ENCODE data around the gene OXGR1. TPM values are rescaled to one million over a fixed set of nuclear protein-coding genes. Genes with fewer than 3 reads are reported as not detected.
A peak's percentile ranks its signal among the peaks of the same experiment; 100 is the strongest.
"Not testable (repeated sequence)": the region's sequence is repeated elsewhere in the genome, so short reads cannot be mapped to it uniquely, and the experiment has no call there.

Gene OXGR1
- not detected for total RNA-seq

GRCh38 chr13:96994017-96994857 is at the start of gene OXGR1:
Gene OXGR1 (minus strand): TSS chr13:96994476. CDS start chr13:96987759, 6,717 bp downstream.
- Mint-ChIP-seq H3K27me3 (peaks cover 34% of the 10 kb centered on the region), H3K9me3 (no peaks in the 10 kb centered on the region), H3K36me3 (ENCODE audit: low read depth) (no peaks in the 10 kb centered on the region), H3K27ac (no peak within 1 kb of the TSS), H3K4me3 (no peak within 1 kb of the TSS), H3K4me1 (no peaks in the 10 kb centered on the region)
- ChIA-PET POLR2A (no interaction called here), CTCF (no interaction called here)
- no peak for DNase-seq

- H3K36me3 Mint-ChIP-seq (ENCODE audit: low read depth) = no peaks in the 10 kb centered on the region
These were observed 49.0 kb upstream of the OXGR1 start for GRCh38 chr13:97043302-97043701.

GRCh38 chr13:97030705-97031452 is 36.6 kb upstream of the OXGR1 start:
- DNase-seq = no peak
- POLR2A ChIA-PET = no interaction called here
- no peaks in the 10 kb centered on the region for H3K36me3 Mint-ChIP-seq (ENCODE audit: low read depth)
- H3K27me3 Mint-ChIP-seq = peaks cover 13% of the 10 kb centered on the region
- H3K27ac Mint-ChIP-seq = no peak overlapping the region
- no peak overlapping the region for H3K4me3 Mint-ChIP-seq
- no peaks in the 10 kb centered on the region for H3K9me3 Mint-ChIP-seq
- CTCF ChIA-PET = no interaction called here
- no peaks in the 10 kb centered on the region for H3K4me1 Mint-ChIP-seq

More at GRCh38 chr13:97043302-97043701, 49.0 kb upstream of the OXGR1 start:
- no peak for DNase-seq
- no peaks in the 10 kb centered on the region for H3K4me1 Mint-ChIP-seq
- CTCF ChIA-PET = no interaction called here
- peaks cover 3% of the 10 kb centered on the region for H3K27me3 Mint-ChIP-seq
- no peak overlapping the region for H3K4me3 Mint-ChIP-seq
- no peak overlapping the region for H3K27ac Mint-ChIP-seq
- H3K9me3 Mint-ChIP-seq = no peaks in the 10 kb centered on the region
- POLR2A ChIA-PET = no interaction called here

- CTCF ChIA-PET = interaction anchor here (0.6 to 1.0 kb wide), 2 partner anchors 10 to 33 kb away, joined by 3 read pairs; no protein-coding TSS in a partner anchor
- Mint-ChIP-seq H3K9me3 (no peaks in the 10 kb centered on the region), H3K4me3 (no peak overlapping the region)
These were observed 34.4 kb upstream of the OXGR1 start for GRCh38 chr13:97028441-97029299.

DNA sequence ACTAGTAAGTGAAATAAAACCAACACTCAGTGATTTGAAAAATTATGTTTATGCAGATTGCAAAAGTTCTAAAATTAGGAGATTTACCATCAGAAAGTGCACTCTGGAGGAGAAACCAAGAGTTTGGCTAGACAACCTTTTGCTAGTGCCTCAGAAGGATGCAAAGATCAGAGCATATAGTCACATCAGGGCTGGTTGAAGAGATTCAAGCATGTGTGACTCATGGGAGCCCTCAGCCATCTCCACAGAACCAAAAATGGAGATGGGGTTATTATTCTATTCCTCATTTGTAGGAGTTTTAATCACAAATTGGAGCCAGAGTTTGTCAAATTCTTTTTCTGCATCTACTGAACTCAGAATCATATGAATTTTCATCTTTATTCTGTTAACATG is 32.9 kb upstream of the OXGR1 start:
- CTCF ChIA-PET = no interaction called here
- DNase-seq = no peak
- Mint-ChIP-seq H3K4me1 (no peaks in the 10 kb centered on the region), H3K27me3 (peaks cover 10% of the 10 kb centered on the region), H3K27ac (no peak overlapping the region), H3K9me3 (no peaks in the 10 kb centered on the region), H3K36me3 (ENCODE audit: low read depth) (no peaks in the 10 kb centered on the region), H3K4me3 (no peak overlapping the region)
- POLR2A ChIA-PET = no interaction called here

More at GRCh38 chr13:97028441-97029299, 34.4 kb upstream of the OXGR1 start:
- POLR2A ChIA-PET = no interaction called here
- peak; percentile 33 for DNase-seq
- Mint-ChIP-seq H3K36me3 (ENCODE audit: low read depth) (no peaks in the 10 kb centered on the region), H3K4me1 (no peaks in the 10 kb centered on the region), H3K27ac (no peak overlapping the region), H3K27me3 (peaks cover 10% of the 10 kb centered on the region)

- Mint-ChIP-seq H3K4me3 (no peak overlapping the region), H3K27me3 (peaks cover 12% of the 10 kb centered on the region), H3K36me3 (ENCODE audit: low read depth) (no peaks in the 10 kb centered on the region), H3K9me3 (no peaks in the 10 kb centered on the region), H3K4me1 (no peaks in the 10 kb centered on the region), H3K27ac (no peak overlapping the region)
- ChIA-PET CTCF (no interaction called here), POLR2A (no interaction called here)
- DNase-seq = no peak
These were observed 32.4 kb upstream of the OXGR1 start for GRCh38 chr13:97026531-97027161.

- H3K4me1 Mint-ChIP-seq; CTCF ChIA-PET; DNase-seq; H3K36me3 Mint-ChIP-seq (ENCODE audit: low read depth); H3K4me3 Mint-ChIP-seq; H3K27ac Mint-ChIP-seq; H3K9me3 Mint-ChIP-seq: not testable (repeated sequence)
- H3K27me3 Mint-ChIP-seq = peaks cover 23% of the 10 kb centered on the region
- POLR2A ChIA-PET = interaction anchor here (0.6 kb wide), 1 partner anchor 25 kb away, joined by 3 read pairs; no protein-coding TSS in a partner anchor
These were observed 29.5 kb upstream of the OXGR1 start for GRCh38 chr13:97023812-97024211.

- no peak for DNase-seq
- POLR2A ChIA-PET = no interaction called here
- CTCF ChIA-PET = no interaction called here
- Mint-ChIP-seq H3K4me1 (no peaks in the 10 kb centered on the region), H3K4me3 (no peak overlapping the region), H3K27ac (no peak overlapping the region), H3K36me3 (ENCODE audit: low read depth) (no peaks in the 10 kb centered on the region), H3K27me3 (peaks cover 24% of the 10 kb centered on the region), H3K9me3 (no peaks in the 10 kb centered on the region)
These were observed 28.8 kb upstream of the OXGR1 start for GRCh38 chr13:97023117-97023516.

DNA sequence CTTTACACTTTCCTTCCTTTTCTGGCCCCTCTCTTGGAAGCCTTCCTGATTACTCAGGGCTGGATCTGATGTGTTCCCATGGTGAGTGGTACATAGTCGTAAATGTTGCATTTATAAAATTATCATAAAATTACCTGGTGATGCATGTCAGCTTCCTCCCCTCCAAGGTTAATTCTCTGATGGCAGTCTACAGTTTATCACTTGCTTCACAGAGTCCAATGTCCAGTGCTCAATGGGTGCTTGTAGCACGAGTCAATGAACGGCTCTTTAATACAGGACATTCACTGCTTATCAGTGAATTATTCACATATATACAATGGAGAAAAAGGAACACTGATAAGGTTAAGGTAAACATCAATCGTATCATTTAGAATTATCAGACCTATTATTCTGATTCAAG is 27.0 kb upstream of the OXGR1 start:
- H3K36me3 Mint-ChIP-seq (ENCODE audit: low read depth) = no peaks in the 10 kb centered on the region
- CTCF ChIA-PET = no interaction called here
- no peaks in the 10 kb centered on the region for H3K4me1 Mint-ChIP-seq
- no peak overlapping the region for H3K4me3 Mint-ChIP-seq
- no peak overlapping the region for H3K27ac Mint-ChIP-seq
- H3K9me3 Mint-ChIP-seq = no peaks in the 10 kb centered on the region
- peaks cover 28% of the 10 kb centered on the region for H3K27me3 Mint-ChIP-seq
- no peak for DNase-seq
- POLR2A ChIA-PET = no interaction called here

DNA sequence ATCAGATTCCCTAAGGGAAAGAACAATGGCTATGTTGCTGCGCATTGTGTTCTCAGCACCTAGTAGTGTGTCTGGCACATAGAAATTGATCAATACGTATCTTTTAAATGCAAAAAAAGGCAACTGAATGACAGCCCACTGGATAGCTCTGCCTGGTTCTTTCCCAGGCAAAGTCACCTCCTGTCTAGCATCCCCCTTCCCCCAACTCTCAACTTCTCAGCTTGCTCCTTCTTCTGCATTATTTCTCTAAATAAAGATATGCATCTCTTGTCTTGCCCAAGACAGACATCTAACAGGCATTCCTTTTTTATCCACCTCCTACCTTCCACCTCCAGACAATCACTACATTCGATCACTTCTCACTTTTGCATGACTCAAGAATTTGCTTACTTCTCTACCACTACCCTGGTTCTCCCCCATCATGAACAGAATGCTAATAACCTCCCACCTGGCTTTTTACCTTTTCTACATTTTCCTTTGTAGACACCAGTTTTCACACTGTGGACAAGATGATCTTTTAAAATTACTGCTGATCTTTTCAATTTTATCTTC is 26.5 kb upstream of the OXGR1 start:
- ChIA-PET CTCF (no interaction called here), POLR2A (no interaction called here)
- Mint-ChIP-seq H3K36me3 (ENCODE audit: low read depth) (no peaks in the 10 kb centered on the region), H3K4me3 (no peak overlapping the region), H3K4me1 (peaks cover under 1% of the 10 kb centered on the region), H3K27me3 (peaks cover 27% of the 10 kb centered on the region), H3K27ac (no peak overlapping the region), H3K9me3 (no peaks in the 10 kb centered on the region)
- no peak for DNase-seq

GRCh38 chr13:97020194-97020593 is 25.9 kb upstream of the OXGR1 start:
- H3K27ac Mint-ChIP-seq = no peak overlapping the region
- H3K36me3 Mint-ChIP-seq (ENCODE audit: low read depth) = no peaks in the 10 kb centered on the region
- H3K9me3 Mint-ChIP-seq = no peaks in the 10 kb centered on the region
- no peak for DNase-seq
- ChIA-PET POLR2A (no interaction called here), CTCF (no interaction called here)
- H3K27me3 Mint-ChIP-seq = peaks cover 30% of the 10 kb centered on the region
- H3K4me1 Mint-ChIP-seq = peaks cover 4% of the 10 kb centered on the region
- no peak overlapping the region for H3K4me3 Mint-ChIP-seq

DNA sequence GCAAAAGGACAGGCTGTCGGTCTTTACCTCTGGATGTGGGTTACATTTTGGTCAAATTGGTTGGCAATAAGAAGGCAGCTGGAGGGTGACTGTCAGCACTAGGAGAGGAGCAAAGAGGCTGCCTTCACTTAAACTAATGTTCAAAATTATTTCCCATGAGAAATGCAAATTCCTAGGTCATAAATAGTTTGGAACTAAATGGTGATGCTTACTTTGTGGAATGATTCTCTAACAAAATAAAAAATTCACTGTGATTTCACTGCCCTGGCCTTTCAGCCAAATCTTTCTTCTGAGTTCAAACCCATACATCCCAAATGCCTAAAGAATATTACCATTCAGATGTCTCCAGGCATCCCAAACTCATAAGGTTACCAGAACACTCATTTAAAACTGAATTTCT is 25.0 kb upstream of the OXGR1 start:
- CTCF ChIA-PET = interaction anchor here (1.5 to 2.3 kb wide), 3 partner anchors 19 to 91 kb away, joined by 3 to 5 read pairs (median 5); no protein-coding TSS in a partner anchor

More for the DNA sequence above, 25.0 kb upstream of the OXGR1 start:
- Mint-ChIP-seq H3K4me1 (peaks cover 4% of the 10 kb centered on the region), H3K27me3 (peaks cover 32% of the 10 kb centered on the region), H3K9me3 (no peaks in the 10 kb centered on the region), H3K36me3 (ENCODE audit: low read depth) (no peaks in the 10 kb centered on the region), H3K27ac (no peak overlapping the region), H3K4me3 (no peak overlapping the region)
- DNase-seq = no peak
- POLR2A ChIA-PET = interaction anchor here (1.1 kb wide), 1 partner anchor 780 kb away, joined by 4 read pairs; no protein-coding TSS in a partner anchor

All from activated CD4-positive, alpha-beta memory T cell treated with anti-CD3 and anti-CD28 coated beads, Interleukin-2, amount 10 ng/mL, durations not matched to agents 7 days and 5 days (primary cell).